CD1c-positive myeloid dendritic cell (primary cell): ENCODE data around the gene MBLAC1.
A peak's percentile ranks its signal among the peaks of the same experiment; 100 is the strongest.

ENCODE experiments used
- DNase-seq: peaks from one replicate; pipeline ENCODE4 v3.0.0-alpha.2; 2016; ENCODE audit errors: extremely low spot score

MBLAC1 gene

DNA sequence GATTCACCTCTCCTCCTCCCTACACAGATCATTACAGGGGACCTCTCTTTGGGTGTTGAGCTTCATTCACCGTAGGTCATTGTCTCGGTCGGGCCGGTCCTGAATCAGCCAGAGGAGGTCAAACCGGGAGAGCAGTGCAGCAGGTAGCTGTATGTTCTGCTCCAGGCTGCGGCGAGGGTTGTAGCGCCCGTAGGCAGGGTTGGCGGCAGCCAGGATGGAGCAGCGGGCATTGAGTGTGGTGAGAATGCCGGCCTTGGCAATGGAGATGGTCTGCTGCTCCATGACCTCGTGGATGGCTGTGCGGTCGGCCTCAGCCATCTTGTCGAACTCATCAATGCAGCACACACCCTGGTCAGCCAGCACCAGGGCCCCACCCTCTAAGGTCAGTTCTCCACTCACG, 31.1 kb upstream of the MBLAC1 start:
- DNase-seq = no peak

GRCh38 chr7:100098913-100099312, 27.9 kb upstream of the MBLAC1 start:
- DNase-seq = no peak

GRCh38 chr7:100099452-100099851, 27.3 kb upstream of the MBLAC1 start:
- DNase-seq = no peak

GRCh38 chr7:100100420-100101015, 26.2 kb upstream of the MBLAC1 start:
- DNase-seq = peak; percentile 97

GRCh38 chr7:100101016-100101862, 25.5 kb upstream of the MBLAC1 start, which contains the start of the genes AP4M1 and MCM7:
AP4M1 (plus strand) TSS chr7:100101643; CDS start chr7:100101715, 72 bp downstream.
MCM7 (minus strand) TSS chr7:100101397; CDS start chr7:100101294, 103 bp downstream.
- DNase-seq = peak; percentile 99

DNA sequence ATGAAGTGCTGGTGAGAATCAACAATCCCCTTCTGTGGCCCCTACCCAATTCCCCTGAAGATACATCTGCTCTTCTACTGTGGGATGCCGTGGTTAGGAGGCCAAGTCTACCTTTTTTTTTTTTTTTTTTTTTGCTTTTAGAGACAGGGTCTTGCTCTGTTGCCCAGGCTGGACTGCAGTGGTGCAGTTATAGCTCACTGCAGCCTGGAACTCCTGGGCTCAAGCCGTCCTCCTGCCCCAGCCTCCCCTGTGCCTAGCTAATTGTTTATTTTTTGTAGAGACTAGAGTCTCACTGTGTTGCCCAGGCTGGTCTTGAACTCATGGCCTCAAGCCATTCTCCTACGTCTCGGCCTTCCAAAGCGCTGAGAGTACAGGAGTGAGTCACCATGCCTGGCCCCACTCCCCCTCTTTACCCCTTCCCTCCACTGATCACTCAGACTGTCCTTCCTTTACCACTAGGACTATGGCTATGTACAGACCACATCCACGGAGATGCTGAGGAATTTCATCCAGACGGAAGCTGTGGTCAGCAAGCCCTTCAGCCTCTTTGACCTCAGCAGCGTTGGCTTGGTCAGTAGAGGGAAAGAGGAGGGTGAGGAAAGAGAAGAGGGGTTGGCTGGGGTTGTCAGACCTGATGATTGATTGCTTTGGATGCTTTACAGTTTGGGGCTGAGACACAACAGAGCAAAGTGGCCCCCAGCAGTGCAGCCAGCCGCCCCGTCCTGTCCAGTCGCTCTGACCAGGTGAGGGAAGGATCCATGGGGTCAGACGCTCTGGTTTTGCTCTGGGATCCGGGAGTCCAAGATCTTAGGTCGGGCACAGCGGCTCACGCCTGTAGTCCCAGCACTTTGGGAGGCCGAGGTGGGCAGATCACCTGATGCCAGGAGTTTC, 23.6 kb upstream of the MBLAC1 start:
- DNase-seq = no peak

- DNase-seq = no peak
Measured at GRCh38 chr7:100105534-100105933, 21.2 kb upstream of the MBLAC1 start.

DNA sequence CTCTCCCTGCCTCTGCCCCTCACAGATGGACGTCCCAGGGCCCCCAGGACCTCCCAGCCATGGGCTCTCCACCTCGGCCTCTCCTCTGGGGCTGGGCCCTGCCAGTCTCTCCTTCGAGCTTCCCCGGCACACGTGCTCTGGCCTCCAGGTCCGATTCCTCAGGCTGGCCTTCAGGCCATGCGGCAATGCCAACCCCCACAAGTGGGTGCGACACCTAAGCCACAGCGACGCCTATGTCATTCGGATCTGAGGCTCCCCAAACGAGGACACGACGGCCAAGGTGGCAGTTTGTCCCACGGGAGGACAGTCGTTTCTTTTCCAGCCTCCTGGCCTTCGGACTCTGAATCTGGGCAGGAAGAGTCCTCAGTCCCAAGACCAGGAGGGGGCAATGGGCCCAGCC, 20.1 kb upstream of the MBLAC1 start:
- DNase-seq = no peak

GRCh38 chr7:100107125-100107737, 19.5 kb upstream of the MBLAC1 start:
- no peak for DNase-seq

DNA sequence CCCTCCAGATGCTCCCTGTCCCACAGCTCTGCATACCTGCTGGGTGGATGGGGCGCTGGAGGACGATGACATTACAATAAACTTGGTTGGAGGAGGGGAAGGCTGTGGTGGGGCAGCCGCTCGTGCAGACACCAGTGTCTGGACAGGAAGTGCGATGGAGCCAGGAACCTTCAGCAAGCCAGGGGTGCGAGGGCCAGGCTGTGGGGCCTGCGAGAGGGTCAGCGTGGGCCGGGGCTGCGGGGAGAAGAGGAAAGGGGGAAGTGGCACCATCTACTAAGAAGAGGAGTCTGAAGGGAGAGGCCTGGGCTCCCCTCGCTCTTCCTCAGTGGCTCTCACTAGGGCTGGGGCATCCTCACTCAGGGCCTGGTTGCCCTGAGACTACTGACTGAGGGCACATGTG, 18.9 kb upstream of the MBLAC1 start:
- no peak for DNase-seq

DNA sequence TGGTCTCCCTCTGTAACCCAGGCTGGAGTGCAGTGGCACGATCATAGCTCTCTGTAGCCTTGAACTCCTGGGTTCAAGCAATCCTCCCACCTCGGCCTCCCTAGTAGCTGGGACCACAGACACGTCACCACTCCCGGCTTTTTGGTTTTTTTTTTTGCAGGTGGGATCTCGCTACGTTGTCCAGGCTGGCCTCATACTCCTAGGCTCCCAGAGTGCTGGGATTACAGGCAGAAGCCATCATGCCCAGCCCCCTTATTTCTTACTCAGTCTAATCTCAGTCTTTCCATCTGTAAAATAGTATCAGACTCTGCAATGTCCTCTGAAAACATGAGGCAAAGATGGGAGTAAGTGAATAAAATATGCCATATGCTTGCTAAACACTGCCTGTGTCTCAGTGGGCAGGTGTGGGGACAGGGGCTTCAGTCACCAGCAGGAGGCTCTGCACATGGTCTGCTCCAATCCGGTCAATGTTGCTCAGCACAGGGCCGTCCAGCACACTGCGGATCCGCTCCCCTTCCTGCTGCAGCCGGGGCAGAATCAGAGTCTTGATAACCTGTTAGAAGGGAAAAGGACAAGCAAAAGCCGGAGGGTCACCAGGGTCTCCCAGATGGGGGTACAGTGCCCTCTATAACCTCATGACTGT, 17.1 kb upstream of the MBLAC1 start:
- DNase-seq = no peak

GRCh38 chr7:100111156-100111555, 15.6 kb upstream of the MBLAC1 start:
- DNase-seq = no peak

- DNase-seq = no peak
Measured at GRCh38 chr7:100111914-100112313, 14.9 kb upstream of the MBLAC1 start.

DNA sequence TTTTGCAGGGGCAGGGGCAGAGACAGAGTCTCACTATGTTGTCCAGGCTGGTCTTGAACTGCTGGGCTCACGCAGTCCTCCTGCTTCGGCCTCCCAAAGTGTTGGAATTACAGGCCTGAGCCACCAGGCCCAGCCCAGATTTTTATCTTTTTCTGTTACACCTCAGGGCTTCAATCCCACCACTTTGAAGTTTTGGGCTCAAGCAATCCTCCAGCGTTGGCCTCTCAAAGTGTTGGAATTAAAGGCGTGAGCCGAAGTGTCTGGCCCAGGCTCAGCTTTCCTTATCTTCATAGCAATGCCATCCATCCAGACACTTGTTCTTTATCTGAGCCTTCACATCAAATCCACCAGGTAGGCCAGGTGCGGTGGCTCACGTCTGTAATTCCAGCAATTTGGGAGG, 11.7 kb upstream of the MBLAC1 start:
- DNase-seq = no peak

DNA sequence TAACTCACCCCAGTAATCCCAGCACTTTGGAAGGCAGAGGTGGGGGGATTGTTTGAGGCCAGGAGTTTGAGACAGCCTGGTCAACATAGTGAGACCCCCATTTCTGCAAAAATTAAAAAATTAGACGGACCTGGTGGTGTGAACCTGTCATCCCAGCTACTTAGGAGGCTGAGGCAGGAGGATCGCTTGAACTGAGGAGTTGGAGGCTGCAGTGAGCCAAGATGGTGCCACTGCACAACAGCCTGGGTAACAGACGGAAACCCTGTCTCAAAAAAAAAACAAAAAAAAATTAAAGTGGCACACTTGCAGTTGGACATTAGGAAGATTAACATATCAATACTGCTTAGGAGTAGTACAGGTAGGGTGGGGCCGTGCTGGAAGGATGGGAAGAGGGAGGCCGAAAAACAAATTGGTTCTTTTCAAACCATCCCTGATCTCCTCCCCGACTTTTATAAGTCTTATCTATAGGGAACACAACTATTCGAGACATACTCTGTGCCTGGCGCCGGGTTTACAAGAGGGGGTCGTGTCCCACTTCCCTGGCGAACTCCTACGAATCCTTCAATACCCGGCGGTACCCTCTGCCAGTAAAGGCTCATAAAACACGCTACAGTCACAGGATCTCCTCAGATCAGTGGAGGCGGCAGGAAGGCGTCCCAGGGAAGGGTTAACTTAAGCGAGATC, 8.2 kb upstream of the MBLAC1 start:
- no peak for DNase-seq

- peak; percentile 97 for DNase-seq
Measured at GRCh38 chr7:100119072-100119969, 7.4 kb upstream of the MBLAC1 start, which contains the start of the genes CNPY4 and TAF6. CNPY4 (plus strand) TSS chr7:100119634; CDS start chr7:100119745, 111 bp downstream. TAF6 (minus strand) TSS chr7:100119358; CDS start chr7:100114209, 5,149 bp downstream.

DNA sequence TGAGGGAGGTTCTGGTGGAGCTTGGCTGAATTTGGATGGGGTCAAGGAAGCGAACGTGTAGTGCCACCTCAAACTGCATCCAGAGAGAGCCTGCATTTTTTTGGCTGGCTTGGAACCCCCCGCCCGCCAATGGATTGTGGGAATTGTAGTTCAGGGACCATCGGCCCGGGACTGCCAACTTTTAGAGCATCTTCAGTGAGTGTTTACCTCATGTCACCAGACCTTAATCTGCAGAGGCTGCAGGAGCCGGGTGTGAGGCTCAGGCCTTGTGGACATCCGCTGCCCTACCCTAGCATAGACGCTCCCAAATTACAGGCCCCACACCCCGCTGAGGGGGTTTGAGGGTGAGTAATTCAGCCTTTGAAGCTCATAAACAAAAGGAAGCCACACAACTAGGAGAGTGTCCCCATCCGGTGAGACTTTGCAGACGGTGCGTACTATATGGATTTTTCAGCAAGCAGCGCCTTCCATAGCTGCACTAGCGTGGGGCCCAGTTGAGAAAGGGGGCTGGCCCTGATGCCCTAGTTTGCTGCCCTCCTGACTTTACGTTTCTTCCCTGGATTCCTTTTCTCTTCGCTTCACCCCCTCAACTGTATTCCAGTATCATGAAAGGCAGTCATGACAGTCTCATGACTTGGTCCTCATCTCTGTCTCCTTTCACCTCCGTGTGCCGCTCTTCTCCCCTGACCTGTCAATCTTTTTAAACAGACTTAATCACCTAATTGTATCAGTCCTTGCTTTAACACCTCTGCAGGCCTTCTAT, 6.6 kb upstream of the MBLAC1 start:
- peak; percentile 50 for DNase-seq

- no peak for DNase-seq
Measured at GRCh38 chr7:100120733-100121036, 6.1 kb upstream of the MBLAC1 start.

- DNase-seq = no peak
Measured at GRCh38 chr7:100122067-100122466, 4.7 kb upstream of the MBLAC1 start.
